ENCODE measurements around the gene POLR3H.

DNA sequence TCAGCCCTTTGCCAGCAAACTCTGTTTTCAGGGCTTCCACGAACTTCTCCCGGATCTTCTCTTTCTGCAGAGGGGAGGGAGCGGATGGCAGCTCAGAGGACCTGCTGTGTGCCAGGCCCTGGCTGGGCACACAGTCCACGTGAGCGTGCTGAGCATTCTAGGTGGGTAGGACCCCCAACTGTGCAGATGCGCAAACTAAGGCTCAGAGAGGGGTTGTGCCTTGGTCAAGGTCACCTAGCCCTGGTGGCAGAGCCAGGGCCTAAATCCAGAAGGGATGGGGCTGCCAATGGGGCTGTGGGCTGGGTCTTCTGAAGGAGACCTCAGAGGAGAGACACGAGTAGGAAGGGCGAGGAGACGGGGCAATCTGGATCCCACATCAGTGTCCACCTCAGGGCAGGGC, 34.5 kb upstream of the POLR3H start:
- TF ChIP-seq, protein P1, sequence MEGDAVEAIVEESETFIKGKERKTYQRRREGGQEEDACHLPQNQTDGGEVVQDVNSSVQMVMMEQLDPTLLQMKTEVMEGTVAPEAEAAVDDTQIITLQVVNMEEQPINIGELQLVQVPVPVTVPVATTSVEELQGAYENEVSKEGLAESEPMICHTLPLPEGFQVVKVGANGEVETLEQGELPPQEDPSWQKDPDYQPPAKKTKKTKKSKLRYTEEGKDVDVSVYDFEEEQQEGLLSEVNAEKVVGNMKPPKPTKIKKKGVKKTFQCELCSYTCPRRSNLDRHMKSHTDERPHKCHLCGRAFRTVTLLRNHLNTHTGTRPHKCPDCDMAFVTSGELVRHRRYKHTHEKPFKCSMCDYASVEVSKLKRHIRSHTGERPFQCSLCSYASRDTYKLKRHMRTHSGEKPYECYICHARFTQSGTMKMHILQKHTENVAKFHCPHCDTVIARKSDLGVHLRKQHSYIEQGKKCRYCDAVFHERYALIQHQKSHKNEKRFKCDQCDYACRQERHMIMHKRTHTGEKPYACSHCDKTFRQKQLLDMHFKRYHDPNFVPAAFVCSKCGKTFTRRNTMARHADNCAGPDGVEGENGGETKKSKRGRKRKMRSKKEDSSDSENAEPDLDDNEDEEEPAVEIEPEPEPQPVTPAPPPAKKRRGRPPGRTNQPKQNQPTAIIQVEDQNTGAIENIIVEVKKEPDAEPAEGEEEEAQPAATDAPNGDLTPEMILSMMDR (conservative IDR thresholded peaks at IDR 0.05; ENCODE audit: low read depth, low read length): no peak
- no peak for TF ChIP-seq EZH2phosphoT487 (IDR thresholded peaks at IDR 0.05; ENCODE audit: borderline replicate concordance, low read length)
- TF ChIP-seq EZH2 (IDR thresholded peaks at IDR 0.05; ENCODE audit: low read length, unreplicated experiment): no peak

All from PC-3 (cell line).